ENCODE measurements around the gene ADD3. TPM values are rescaled to one million over a fixed set of nuclear protein-coding genes. Genes with fewer than 3 reads are reported as not detected.
A peak's percentile ranks its signal among the peaks of the same experiment; 100 is the strongest.

Gene ADD3
- 117 TPM for total RNA-seq
- long read RNA-seq, full-length matches to known transcripts = 227 of 296 reads
- long read RNA-seq, partial matches to known transcripts = 13 of 296 reads
- long read RNA-seq, other reads (novel, unspliced or antisense) = 56 of 296 reads

DNA sequence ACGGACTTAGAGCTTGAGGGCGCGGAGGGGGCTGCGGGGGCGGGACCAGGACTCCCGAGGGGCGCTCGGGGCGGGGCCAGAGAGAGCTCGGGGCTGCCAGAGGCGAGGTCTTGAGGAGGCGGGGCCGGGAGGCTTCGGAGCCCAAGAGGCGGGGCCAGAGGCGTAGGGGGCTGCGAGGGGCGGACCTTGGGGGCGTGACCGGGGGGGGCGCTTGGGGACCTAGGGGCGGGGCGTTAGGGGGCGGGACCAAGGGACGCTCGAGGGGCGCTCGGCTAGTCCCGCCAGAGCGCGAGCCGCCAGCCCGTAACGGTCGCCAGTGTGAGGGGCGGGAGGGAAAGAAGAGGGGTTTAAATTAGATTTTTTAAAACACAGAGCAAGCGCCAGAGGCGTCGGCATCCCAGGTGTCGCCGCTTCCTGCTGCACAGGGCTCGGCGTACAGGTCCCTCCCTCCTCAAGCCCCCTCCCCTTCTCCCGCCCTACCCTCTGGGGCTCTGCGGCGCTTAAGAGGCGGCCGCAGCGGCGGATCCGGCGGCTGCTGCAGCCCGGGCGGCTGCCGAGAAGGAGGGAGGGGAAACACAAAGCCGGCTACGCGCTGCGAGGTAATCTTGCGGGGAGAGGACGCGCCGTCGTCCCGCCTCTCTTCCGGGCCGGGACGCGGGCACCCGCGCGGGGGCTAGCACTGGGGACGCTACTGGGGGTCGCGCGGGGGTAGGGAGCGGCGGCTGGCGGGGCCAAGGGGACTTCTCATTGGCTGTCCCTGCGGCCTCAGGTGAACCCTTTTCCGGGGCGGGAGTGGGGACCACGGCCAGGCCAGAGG lies at the start of gene ADD3:
TSS of gene ADD3 (plus strand) at position 284 of the 817 bp plus-strand sequence. CDS start 92,670 bp downstream, outside the sequence.
- ATAC-seq (peak; percentile 90), DNase-seq (peak; percentile 98)
- intact Hi-C loops (cut with micrococcal nuclease) = no loop called here

DNA sequence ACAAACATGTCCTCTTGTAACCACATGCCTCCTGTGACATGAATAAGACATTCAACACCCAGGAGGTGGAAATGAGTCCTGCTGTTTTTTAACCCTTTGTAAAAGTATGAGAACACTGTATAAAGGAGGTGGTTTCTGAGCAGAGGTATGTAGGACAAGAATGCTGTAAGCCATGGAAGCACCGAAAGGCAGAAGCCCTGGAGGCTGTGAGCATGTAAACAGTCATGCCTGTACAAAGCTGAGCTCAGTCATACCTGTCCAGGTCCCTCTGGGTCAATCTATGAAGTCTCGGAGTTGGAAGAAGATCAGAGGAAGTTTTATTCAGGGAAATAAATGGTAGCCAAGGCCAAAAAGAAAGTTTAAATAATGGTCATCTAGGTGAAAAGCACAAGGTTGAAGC lies 49.7 kb upstream of the ADD3 start:
- intact Hi-C loops (cut with micrococcal nuclease) = no loop called here
- ATAC-seq = no peak

DNA sequence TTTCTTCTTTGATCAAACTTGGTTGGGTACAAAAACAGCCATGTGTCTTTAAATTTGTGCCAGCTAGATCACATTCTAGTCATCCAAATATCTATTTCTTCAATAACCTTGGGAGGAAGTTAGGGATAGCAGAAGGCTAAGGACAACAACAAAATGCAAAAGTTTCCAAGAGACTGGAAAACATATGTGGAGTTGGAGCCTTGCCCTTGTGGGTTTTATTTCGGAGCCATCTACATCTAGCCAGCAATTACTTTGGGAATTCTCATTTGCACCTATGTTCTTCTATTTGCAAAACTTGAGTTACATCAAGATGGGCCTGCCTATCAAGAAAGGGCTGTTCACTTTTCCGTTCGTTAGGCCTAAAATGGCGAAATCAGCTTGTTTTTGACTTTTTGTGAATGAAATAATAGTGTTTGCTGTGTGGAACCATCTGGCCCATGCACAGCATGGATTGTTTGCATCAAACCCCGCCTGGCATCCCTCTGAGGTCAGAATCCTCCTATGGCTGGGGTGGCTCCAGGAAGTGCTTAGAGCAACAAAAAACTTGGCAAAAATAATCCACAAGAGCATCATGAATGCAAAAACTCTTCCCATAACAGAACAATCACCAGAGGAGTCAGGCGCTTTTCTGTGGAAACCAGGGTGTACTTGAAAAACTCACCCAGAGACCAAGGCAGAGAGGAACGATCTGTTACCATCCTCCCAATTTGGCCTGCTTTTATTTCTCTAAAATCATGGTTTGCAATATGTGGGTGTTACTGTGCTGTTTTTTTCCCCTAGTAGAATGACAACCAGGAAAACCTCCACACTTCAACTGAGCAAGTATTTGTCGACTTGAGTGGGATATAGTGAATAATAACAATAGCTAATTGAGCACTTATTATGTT lies 48.3 kb upstream of the ADD3 start:
- DNase-seq = no peak
- no peak for ATAC-seq

More for the DNA sequence above, 49.7 kb upstream of the ADD3 start:
- no peak for DNase-seq

GRCh38 chr10:109960682-109961081 lies 47.1 kb upstream of the ADD3 start:
- ATAC-seq (no peak), DNase-seq (no peak)
- intact Hi-C loops (cut with micrococcal nuclease) = no loop called here

More for the DNA sequence above, 48.3 kb upstream of the ADD3 start:
- intact Hi-C loops (cut with micrococcal nuclease) = no loop called here

- intact Hi-C loops (cut with micrococcal nuclease) = no loop called here
- DNase-seq (no peak), ATAC-seq (no peak)
Measured at GRCh38 chr10:109961174-109962001, 46.4 kb upstream of the ADD3 start.

DNA sequence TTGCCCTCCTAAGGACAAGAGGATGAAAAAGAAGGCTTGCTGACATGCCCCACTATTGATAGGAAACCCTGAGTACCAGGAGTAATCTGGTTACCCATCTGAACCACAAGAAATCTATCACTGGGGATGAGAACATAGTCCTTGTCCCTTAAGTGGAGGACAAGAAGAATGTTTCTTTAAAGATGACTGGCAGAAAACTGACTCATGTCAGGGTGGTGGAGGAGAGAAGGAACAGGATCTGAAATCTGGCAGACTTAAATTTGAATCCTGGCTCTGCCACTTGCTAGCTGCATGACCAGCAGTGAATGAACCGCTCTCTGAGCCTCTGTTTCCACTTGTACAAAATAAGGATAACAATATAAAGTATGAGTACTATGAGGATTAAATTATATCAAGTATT lies 45.5 kb upstream of the ADD3 start:
- no peak for ATAC-seq
- intact Hi-C loops (cut with micrococcal nuclease) = no loop called here

DNA sequence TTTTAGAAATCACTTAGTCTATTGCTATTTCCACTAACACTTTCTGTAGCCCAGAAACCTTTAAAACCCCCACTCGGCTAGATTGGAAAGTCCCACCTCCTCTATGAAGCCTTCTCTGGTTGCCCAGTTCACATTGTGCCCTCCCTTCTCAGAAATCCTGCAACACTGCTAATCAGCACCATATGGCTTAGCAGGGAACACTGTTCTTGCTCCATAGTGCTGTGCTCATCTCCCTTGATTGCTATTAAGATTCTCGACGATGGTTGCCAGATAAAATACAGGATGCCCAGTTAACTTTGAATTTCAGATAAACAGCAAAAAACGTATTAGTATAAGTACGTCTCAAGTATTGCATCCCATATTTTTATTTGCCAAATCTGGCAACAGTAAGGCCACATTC lies 44.3 kb upstream of the ADD3 start:
- DNase-seq (no peak), ATAC-seq (no peak)
- intact Hi-C loops (cut with micrococcal nuclease) = no loop called here

More for the DNA sequence above, 45.5 kb upstream of the ADD3 start:
- DNase-seq = no peak

GRCh38 chr10:109964318-109964717 lies 43.5 kb upstream of the ADD3 start:
- DNase-seq (no peak), ATAC-seq (no peak)
- intact Hi-C loops (cut with micrococcal nuclease) = no loop called here

DNA sequence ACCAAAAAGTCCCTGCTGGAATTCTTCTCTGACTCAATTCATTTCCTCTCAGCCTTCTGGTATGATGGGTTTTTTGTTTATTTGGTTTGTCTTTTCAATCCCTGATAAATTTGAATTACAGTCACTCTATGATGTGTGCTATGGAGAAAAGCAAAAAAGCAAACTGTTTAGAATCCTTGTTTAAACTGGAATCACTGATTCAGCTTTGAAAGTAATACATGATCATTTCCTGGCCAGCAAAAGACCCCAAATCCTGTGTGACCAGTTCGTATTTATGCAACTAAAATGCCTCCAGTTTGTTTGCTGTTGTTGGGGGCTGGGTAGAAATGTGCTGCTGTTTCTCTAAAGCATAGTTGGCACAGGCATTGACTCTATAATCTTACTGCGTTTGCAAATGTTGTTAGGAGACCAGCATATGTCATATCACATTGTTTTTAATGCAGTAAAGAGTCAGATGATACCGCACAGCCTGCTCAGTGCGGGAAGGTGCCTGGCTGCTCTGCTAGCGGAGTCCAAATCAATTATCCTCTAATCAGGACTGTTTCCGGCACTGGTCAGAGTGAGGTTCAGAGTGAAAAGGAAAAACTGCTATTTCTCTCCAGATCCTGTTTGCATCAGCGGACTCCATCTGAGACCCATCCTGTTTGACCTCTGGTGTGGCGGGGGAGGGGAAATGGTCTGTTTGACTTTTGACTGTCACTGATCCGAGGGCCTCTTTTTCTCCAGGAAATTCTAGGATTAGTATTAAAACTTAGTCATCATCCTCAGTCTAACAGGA lies 40.6 kb upstream of the ADD3 start:
- DNase-seq = no peak
- intact Hi-C loops (cut with micrococcal nuclease) = no loop called here
- ATAC-seq = peak; percentile 17

DNA sequence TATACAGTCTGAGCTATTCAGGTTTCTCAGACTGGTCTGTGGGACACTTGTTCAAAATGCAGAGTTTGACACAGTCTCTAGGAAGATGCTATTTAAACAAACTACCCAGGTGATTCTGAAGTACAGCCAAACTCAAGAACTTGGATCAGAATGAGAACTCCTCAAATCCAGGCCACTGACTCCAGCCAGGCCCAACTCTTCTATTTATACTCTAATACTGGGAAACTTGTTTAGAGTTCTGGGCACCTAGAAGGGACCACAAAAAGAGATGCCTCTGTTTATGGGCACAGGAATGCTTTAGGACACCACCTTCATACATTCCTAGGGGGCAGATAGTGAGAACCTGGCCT lies 40.1 kb upstream of the ADD3 start:
- intact Hi-C loops (cut with micrococcal nuclease) = no loop called here

DNA sequence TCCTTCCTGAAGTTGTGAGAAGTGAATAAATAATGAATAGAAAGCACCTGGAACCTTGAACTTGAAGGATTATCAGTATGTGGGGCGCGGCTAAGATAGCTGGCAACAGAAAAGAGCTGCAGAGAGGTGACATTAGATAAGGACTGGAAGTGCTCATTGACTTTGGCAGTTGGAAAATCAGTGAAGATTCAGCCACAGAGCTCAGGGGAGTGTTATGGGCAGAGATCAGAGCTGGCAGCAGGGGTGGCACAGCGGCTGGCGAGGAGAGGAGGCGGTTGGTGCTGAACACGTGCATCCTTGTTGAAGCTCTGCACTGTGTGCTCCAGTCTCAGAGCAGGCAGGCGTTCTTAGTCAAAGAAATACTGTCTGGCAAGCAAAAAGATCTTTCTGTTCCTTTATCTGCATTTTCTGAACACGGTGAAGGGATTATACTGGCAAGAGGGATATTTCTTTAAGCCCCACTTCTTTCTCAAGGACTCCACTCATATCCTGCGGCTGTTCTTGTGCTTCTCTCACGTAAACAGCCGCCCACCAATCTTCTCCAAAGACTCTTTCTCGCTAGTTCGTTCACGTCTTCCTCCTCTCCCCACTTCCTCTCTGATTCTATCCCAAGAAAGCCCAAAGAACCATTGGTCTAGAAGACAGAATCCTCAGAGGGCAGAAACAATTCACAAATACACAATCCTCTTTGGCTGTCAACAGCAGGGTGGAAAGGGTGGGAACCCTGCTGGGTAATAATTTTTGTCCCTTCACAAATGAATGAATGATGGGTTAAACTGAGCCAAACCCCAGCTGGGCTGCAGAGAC lies 38.6 kb upstream of the ADD3 start:
- DNase-seq = peak; percentile 43
- ATAC-seq = peak; percentile 65
- intact Hi-C loops (cut with micrococcal nuclease) = no loop called here

More for the DNA sequence above, 40.1 kb upstream of the ADD3 start:
- ATAC-seq (peak; percentile 13), DNase-seq (no peak)

- DNase-seq (no peak), ATAC-seq (peak; percentile 4)
- intact Hi-C loops (cut with micrococcal nuclease) = no loop called here
Measured at GRCh38 chr10:109969760-109970346, 37.9 kb upstream of the ADD3 start.

GRCh38 chr10:109971634-109972033 lies 36.1 kb upstream of the ADD3 start:
- intact Hi-C loops (cut with micrococcal nuclease) = no loop called here
- ATAC-seq (no peak), DNase-seq (no peak)

DNA sequence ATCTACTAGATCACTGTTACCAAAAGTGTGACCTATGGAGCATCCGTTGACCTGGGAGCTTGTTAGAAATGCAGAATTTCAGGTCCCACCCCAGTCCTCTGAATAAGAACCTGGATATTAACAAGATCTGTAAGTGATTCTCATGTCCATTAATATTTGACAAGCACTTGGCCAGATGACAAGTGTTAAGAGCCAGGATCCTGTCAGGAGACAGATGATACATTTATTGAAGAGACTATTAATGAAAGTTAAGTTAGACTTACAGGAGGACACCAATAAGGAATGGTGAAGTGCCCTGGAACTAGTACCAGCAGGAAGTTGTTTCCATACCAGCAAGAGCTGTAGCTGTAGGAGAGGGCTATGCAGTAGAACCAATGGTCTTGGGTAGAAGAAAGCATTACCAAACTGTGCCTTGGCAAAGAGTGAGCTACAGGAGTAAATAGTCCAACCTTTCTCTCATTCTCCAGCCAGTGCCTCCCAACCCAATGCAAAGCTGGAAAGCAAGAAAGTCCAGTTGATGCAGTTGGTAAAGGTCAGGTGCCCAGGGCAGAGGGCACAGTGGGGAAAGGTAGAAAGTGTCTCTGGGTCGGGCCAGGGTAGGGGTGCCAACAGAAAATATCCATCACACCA lies 35.3 kb upstream of the ADD3 start:
- no peak for DNase-seq
- intact Hi-C loops (cut with micrococcal nuclease) = no loop called here
- no peak for ATAC-seq

- intact Hi-C loops (cut with micrococcal nuclease) = no loop called here
- ATAC-seq (no peak), DNase-seq (no peak)
Measured at GRCh38 chr10:109973326-109973829, 34.4 kb upstream of the ADD3 start.

GRCh38 chr10:109974504-109975191 lies 33.1 kb upstream of the ADD3 start:
- no peak for ATAC-seq
- DNase-seq = no peak
- intact Hi-C loops (cut with micrococcal nuclease) = no loop called here
